NCI-H1417 treated with DMSO at 0.1 percent for 48 hours (cell line): ENCODE measurements around the gene HAP1.
"Not testable (repeated sequence)": the region's sequence is repeated elsewhere in the genome, so short reads cannot be mapped to it uniquely, and the experiment has no call there.

ENCODE experiments used
- DNase-seq: peaks from one replicate; lab custom pipeline; 2025; lab: John Stamatoyannopoulos, UW

The HAP1 gene

GRCh38 chr17:41734139-41734948, at the start of gene HAP1:
Gene HAP1, minus strand, starts transcription at chr17:41734643. Its CDS starts 9 bp downstream, at chr17:41734634.
- no peak for DNase-seq

GRCh38 chr17:41782142-41782541, 47.7 kb upstream of the HAP1 start:
- no peak for DNase-seq

GRCh38 chr17:41781404-41782110, 47.1 kb upstream of the HAP1 start:
- no peak for DNase-seq

- DNase-seq, result no peak
Measured at GRCh38 chr17:41779954-41780353, 45.5 kb upstream of the HAP1 start.

- no peak for DNase-seq
Measured at GRCh38 chr17:41777574-41778188, 43.2 kb upstream of the HAP1 start.

GRCh38 chr17:41777157-41777573, 42.7 kb upstream of the HAP1 start:
- DNase-seq, result no peak

- not testable (repeated sequence) for DNase-seq
Measured at GRCh38 chr17:41776262-41776900, 41.9 kb upstream of the HAP1 start.

GRCh38 chr17:41775394-41776226, 41.2 kb upstream of the HAP1 start:
- DNase-seq, result no peak

GRCh38 chr17:41773731-41774193, 39.3 kb upstream of the HAP1 start:
- DNase-seq, result no peak

- no peak for DNase-seq
Measured at GRCh38 chr17:41773190-41773588, 38.7 kb upstream of the HAP1 start.

- no peak for DNase-seq
Measured at GRCh38 chr17:41772586-41773189, 38.2 kb upstream of the HAP1 start.

GRCh38 chr17:41772218-41772585, 37.8 kb upstream of the HAP1 start:
- DNase-seq, result no peak

- no peak for DNase-seq
Measured at GRCh38 chr17:41771389-41772206, 37.2 kb upstream of the HAP1 start.

- DNase-seq, result no peak
Measured at GRCh38 chr17:41769985-41770384, 35.5 kb upstream of the HAP1 start.

- DNase-seq, result no peak
Measured at GRCh38 chr17:41769346-41769862, 35.0 kb upstream of the HAP1 start.

GRCh38 chr17:41768682-41769288, 34.3 kb upstream of the HAP1 start:
- no peak for DNase-seq

- no peak for DNase-seq
Measured at GRCh38 chr17:41767324-41768042, 33.0 kb upstream of the HAP1 start.

GRCh38 chr17:41766135-41766534, 31.7 kb upstream of the HAP1 start:
- no peak for DNase-seq

GRCh38 chr17:41763327-41763726, 28.9 kb upstream of the HAP1 start:
- DNase-seq, result no peak
